GM23338 (cell line): ENCODE data around the gene UTP3. TPM values are rescaled to one million over a fixed set of nuclear protein-coding genes. Genes with fewer than 3 reads are reported as not detected.

Experiments used
- ATAC-seq: fragments of 200-7000 bp; cut with Tn5 transposase; 3 replicates; pipeline ENCODE4 v1.9.1; 2020
- DNase-seq: peaks from one replicate; pipeline ENCODE4 v3.0.0-alpha.2; 2015; ENCODE audit warnings: low spot score
- H2AFZ ChIP-seq: fragments of 200-600 bp; sonication (generic); 2 replicates; pipeline ENCODE4 v1.8.0; 2016; ENCODE audit warnings: antibody characterized with exemption, mild to moderate bottlenecking, moderate library complexity
- H3F3A ChIP-seq: fragments of 200-600 bp; sonication (generic); replicated peaks from 2 replicates; pipeline ENCODE4 v1.8.0; 2017; ENCODE audit warnings: antibody characterized with exemption, mixed run types, low read depth
- H3K27ac ChIP-seq: fragments of 200-600 bp; sonication (generic); 2 replicates; pipeline ENCODE4 v1.6.1; 2016; ENCODE audit warnings: low read depth
- H3K27me3 ChIP-seq: fragments of 200-600 bp; sonication (generic); 2 replicates; pipeline ENCODE4 v1.8.0; 2016; ENCODE audit warnings: mild to moderate bottlenecking, mixed run types, moderate library complexity; ENCODE audit not compliant: insufficient read depth
- H3K36me3 ChIP-seq: fragments of 200-600 bp; sonication (generic); 2 replicates; pipeline ENCODE4 v1.8.0; 2016; ENCODE audit warnings: mild to moderate bottlenecking; ENCODE audit not compliant: insufficient read depth
- H3K4me1 ChIP-seq: fragments of 200-600 bp; sonication (generic); 2 replicates; pipeline ENCODE4 v1.8.0; 2016; ENCODE audit warnings: mild to moderate bottlenecking, moderate library complexity; ENCODE audit not compliant: insufficient read depth
- H3K4me2 ChIP-seq: fragments of 200-600 bp; sonication (generic); 2 replicates; pipeline ENCODE4 v1.7.1; 2017; ENCODE audit warnings: mixed run types
- H3K4me3 ChIP-seq: fragments of 200-600 bp; sonication (generic); 2 replicates; pipeline ENCODE4 v1.6.1; 2016; ENCODE audit warnings: mixed run types
- H3K79me2 ChIP-seq: fragments of 200-600 bp; sonication (generic); replicated peaks from 2 replicates; pipeline ENCODE4 v1.8.0; 2017; ENCODE audit warnings: mild to moderate bottlenecking; ENCODE audit not compliant: insufficient read depth
- H3K9me2 ChIP-seq: fragments of 200-600 bp; sonication (generic); 2 replicates; pipeline ENCODE4 v1.8.0; 2017; ENCODE audit not compliant: insufficient read depth
- H4K20me1 ChIP-seq: fragments of 200-600 bp; sonication (generic); replicated peaks from 2 replicates; pipeline ENCODE4 v1.8.0; 2017; ENCODE audit warnings: mild to moderate bottlenecking; ENCODE audit not compliant: insufficient read depth
- H3K27ac Mint-ChIP-seq: 2 replicates; pipeline ENCODE4 v1.8.0; 2020; ENCODE audit warnings: inconsistent platforms, mild to moderate bottlenecking, moderate library complexity, mixed read lengths
- H3K27me3 Mint-ChIP-seq: 3 replicates; pipeline ENCODE4 v1.8.0; 2022; ENCODE audit warnings: low read depth, mild to moderate bottlenecking, moderate library complexity, mixed read lengths, inconsistent platforms; ENCODE audit not compliant: insufficient read depth, poor library complexity
- H3K36me3 Mint-ChIP-seq: 3 replicates; pipeline ENCODE4 v1.8.0; 2021; ENCODE audit warnings: low read depth, mild to moderate bottlenecking, inconsistent platforms, moderate library complexity, mixed read lengths
- H3K4me1 Mint-ChIP-seq: 3 replicates; pipeline ENCODE4 v1.8.0; 2020; ENCODE audit warnings: mild to moderate bottlenecking, inconsistent platforms, mixed read lengths
- H3K4me3 Mint-ChIP-seq: 3 replicates; pipeline ENCODE4 v1.8.0; 2021; ENCODE audit warnings: moderate library complexity, mild to moderate bottlenecking, inconsistent platforms, mixed read lengths
- H3K9me3 Mint-ChIP-seq: 3 replicates; pipeline ENCODE4 v1.8.0; 2020; ENCODE audit warnings: moderate library complexity, mild to moderate bottlenecking, inconsistent platforms, mixed read lengths
- JUNB ChIP-seq: IDR thresholded peaks from one replicate; pipeline ENCODE4 v1.6.1; 2016; ENCODE audit warnings: antibody characterized with exemption; ENCODE audit not compliant: unreplicated experiment
- NANOG ChIP-seq: IDR thresholded peaks from 2 replicates; pipeline ENCODE4 v1.6.1; 2016; ENCODE audit warnings: antibody characterized with exemption, borderline replicate concordance
- POLR2AphosphoS5 ChIP-seq: IDR thresholded peaks from 2 replicates; pipeline ENCODE4 v1.6.1; 2016; ENCODE audit warnings: antibody characterized with exemption, low read depth
- REST ChIP-seq: IDR thresholded peaks from one replicate; pipeline ENCODE4 v1.6.1; 2018; ENCODE audit warnings: antibody characterized with exemption; ENCODE audit not compliant: unreplicated experiment
- ZNF331 ChIP-seq: fragments of 250-450 bp; sonication (Bioruptor Pico); IDR thresholded peaks from 2 replicates; pipeline ENCODE4 v1.5.0; 2020; ENCODE audit warnings: low read depth, mild to moderate bottlenecking, moderate library complexity
- ZNF462 ChIP-seq: fragments of 250-450 bp; sonication (Bioruptor Pico); IDR thresholded peaks from 2 replicates; pipeline ENCODE4 v1.5.0; 2020; ENCODE audit warnings: mild to moderate bottlenecking, moderate library complexity
- polyA plus RNA-seq: library from polyadenylated mRNA; unstranded; fragments of >200 nt; fragmentation: Nextera tagmentation; extraction: Ambion mirVana; gene quantifications from 2 replicates; pipeline ENCODE4 v1.2.1, GENCODE V29; 2016
- total RNA-seq: library from RNA; depleted of rRNA; stranded (reverse); fragments of >200 nt; shearing (Covaris generic); gene quantifications from 2 replicates; pipeline ENCODE4 v1.2.3, GENCODE V29; 2014
- TF ChIP-seq, protein P1 (sequence below): IDR thresholded peaks from 2 replicates; pipeline ENCODE4 v1.6.1; 2016; ENCODE audit warnings: antibody characterized with exemption

The UTP3 gene
- total and polyA plus RNA-seq, 2 experiments from 2014 or later, result 36.9 to 44.3 TPM

DNA sequence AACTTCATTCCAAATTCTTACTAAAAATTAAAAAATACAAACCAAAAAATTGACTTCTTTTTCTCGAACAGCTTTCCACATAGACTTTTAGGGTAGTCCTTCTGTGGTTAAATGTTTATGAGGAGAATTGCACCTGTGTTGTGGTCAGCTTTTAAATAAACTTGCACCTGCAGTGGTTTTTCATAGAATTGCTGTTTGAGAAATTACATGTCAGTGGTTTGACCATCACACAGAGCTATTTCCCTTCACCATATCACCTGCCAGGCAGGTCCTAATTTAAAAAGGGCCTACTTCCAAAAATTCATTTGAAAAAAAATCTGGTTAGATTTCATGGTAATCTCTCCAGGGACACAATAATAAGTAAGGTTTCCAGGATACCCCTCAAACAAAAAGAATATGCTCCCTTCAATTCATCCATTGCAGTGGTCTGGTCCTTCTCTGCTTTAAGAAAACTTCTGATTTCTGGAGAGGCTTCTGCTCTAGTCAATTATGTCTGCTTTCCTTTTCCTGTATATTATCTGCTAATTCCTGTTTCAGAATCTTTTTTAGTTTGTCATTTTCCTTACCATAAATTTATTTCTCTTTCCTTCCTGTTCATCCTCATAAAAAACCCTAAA lies 9.8 kb upstream of the UTP3 start:
- H3K4me3 ChIP-seq, result no peak overlapping the region
- H3K4me1 ChIP-seq, result no peaks in the 10 kb centered on the region
- no peak overlapping the region for H3K27ac ChIP-seq
- H3K79me2 ChIP-seq, result no peaks in the 10 kb centered on the region
- Mint-ChIP-seq H3K9me3 (no peaks in the 10 kb centered on the region), H3K4me1 (no peaks in the 10 kb centered on the region), H3K36me3 (no peaks in the 10 kb centered on the region), H3K27me3 (no peaks in the 10 kb centered on the region), H3K4me3 (no peak overlapping the region), H3K27ac (no peak overlapping the region)
- DNase-seq (no peak), ATAC-seq (no peak)
- no peaks in the 10 kb centered on the region for H3F3A ChIP-seq
- TF ChIP-seq NANOG (no peak), ZNF331 (CRISPR knock-in tag) (no peak), JUNB (no peak), REST (no peak), ZNF462 (CRISPR knock-in tag) (no peak), POLR2AphosphoS5 (no peak)
- TF ChIP-seq, protein P1, sequence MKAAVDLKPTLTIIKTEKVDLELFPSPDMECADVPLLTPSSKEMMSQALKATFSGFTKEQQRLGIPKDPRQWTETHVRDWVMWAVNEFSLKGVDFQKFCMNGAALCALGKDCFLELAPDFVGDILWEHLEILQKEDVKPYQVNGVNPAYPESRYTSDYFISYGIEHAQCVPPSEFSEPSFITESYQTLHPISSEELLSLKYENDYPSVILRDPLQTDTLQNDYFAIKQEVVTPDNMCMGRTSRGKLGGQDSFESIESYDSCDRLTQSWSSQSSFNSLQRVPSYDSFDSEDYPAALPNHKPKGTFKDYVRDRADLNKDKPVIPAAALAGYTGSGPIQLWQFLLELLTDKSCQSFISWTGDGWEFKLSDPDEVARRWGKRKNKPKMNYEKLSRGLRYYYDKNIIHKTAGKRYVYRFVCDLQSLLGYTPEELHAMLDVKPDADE, result no peak
- no peak overlapping the region for H3K4me2 ChIP-seq
- H4K20me1 ChIP-seq, result no peaks in the 10 kb centered on the region
- H3K27me3 ChIP-seq, result no peaks in the 10 kb centered on the region
- H3K36me3 ChIP-seq, result no peaks in the 10 kb centered on the region
- no peaks in the 10 kb centered on the region for H3K9me2 ChIP-seq
- H2AFZ ChIP-seq, result no peak overlapping the region
